A549 (cell line): ENCODE measurements around the gene VAPA. TPM values are rescaled to one million over a fixed set of nuclear protein-coding genes. Genes with fewer than 3 reads are reported as not detected.

ENCODE experiments used
- ATAC-seq, 2 experiments: fragments of 200-7000 bp in 1 of 2; fragments of >200 bp in 1 of 2; cut with Nextera tagmentation in 1 of 2; cut with Tn5 transposase in 1 of 2; 3 replicates each; pipeline versions ENCODE4 v1.8.0 to v1.9.1; 2018 to 2020; ENCODE audit warnings: mild to moderate bottlenecking in 1 of 2, moderate library complexity in 1 of 2
- CTCF ChIA-PET: fragments of 300-600 bp; sonication (Branson Sonifier 250); formaldehyde crosslinking; extraction: SDS; loops from one replicate; lab custom pipeline; 2021; ENCODE audit warnings: antibody characterized with exemption, inconsistent platforms; lab: Yijun Ruan, JAX
- POLR2A ChIA-PET: fragments of 350-600 bp; formaldehyde crosslinking; extraction: SDS; loops from one replicate; lab custom pipeline; 2021; ENCODE audit warnings: antibody characterized with exemption, inconsistent platforms; lab: Yijun Ruan, JAX
- DNase-seq, 2 experiments: peaks; one replicate each; pipeline versions ENCODE4 v3.0.0 to v3.0.0-alpha.2; 2011 to 2016; ENCODE audit warnings: low read depth in 1 of 2, low spot score in 1 of 2
- FAIRE-seq: peaks from 2 replicates; lab custom pipeline; 2011; peaks lifted over from hg19 to GRCh38; lab: Jason Lieb, UNC
- H3K27ac ChIP-seq, 2 experiments: fragments of >200 bp; sonication (Bioruptor Twin); formaldehyde crosslinking; 3 replicates each; pipeline ENCODE4 v1.5.1; 2016 to 2017
- H3K4me1 ChIP-seq: fragments of >200 bp; sonication (Bioruptor Twin); formaldehyde crosslinking; 3 replicates; pipeline ENCODE4 v1.6.1; 2016
- H3K4me2 ChIP-seq: fragments of >200 bp; sonication (Bioruptor Twin); formaldehyde crosslinking; 3 replicates; pipeline ENCODE4 v1.6.1; 2016
- H3K4me3 ChIP-seq: fragments of >200 bp; sonication (Bioruptor Twin); formaldehyde crosslinking; 3 replicates; pipeline ENCODE4 v1.5.1; 2016
- H3K9me3 ChIP-seq: fragments of >200 bp; sonication (Bioruptor Twin); formaldehyde crosslinking; 3 replicates; pipeline ENCODE4 v1.6.1; 2016
- BHLHE40 ChIP-seq: IDR thresholded peaks from 2 replicates; pipeline ENCODE4 v1.6.1; 2012; ENCODE audit warnings: low read depth, low read length, inconsistent platforms
- CBX8 ChIP-seq: fragments of 200-600 bp; sonication (generic); IDR thresholded peaks from 2 replicates; pipeline ENCODE4 v1.6.1; 2016
- CEBPB ChIP-seq, 2 experiments: fragments of >200 bp in 1 of 2; sonication (Bioruptor Twin) in 1 of 2; formaldehyde crosslinking in 1 of 2; IDR thresholded peaks; 2 replicates each; pipeline ENCODE4 v1.6.1; 2012 to 2016
- CHD2 ChIP-seq: fragments of 150-350 bp; IDR thresholded peaks from 2 replicates; pipeline ENCODE4 v1.6.1; 2014; ENCODE audit warnings: low read length; ENCODE audit not compliant: partially characterized antibody
- EHMT2 ChIP-seq: fragments of 200-600 bp; sonication (generic); IDR thresholded peaks from 2 replicates; pipeline ENCODE4 v1.6.1; 2016; ENCODE audit warnings: antibody characterized with exemption, low read depth, mild to moderate bottlenecking, moderate library complexity
- ELK1 ChIP-seq: fragments of 150-350 bp; IDR thresholded peaks from 2 replicates; pipeline ENCODE4 v1.6.1; 2014; ENCODE audit warnings: low read depth, mild to moderate bottlenecking, low read length
- EP300 ChIP-seq, 2 experiments: fragments of >200 bp; sonication (Bioruptor Twin); formaldehyde crosslinking; IDR thresholded peaks; 2 replicates in 1 of 2; 3 replicates in 1 of 2; pipeline ENCODE4 v1.6.1; 2016 to 2017
- FOSL2 ChIP-seq, 2 experiments: fragments of 450-650 bp in 1 of 2; fragments of >200 bp in 1 of 2; sonication (Bioruptor Twin) in 1 of 2; formaldehyde crosslinking; IDR thresholded peaks; 2 replicates each; pipeline versions ENCODE4 v1.5.0 to v1.6.1; 2016 to 2020; ENCODE audit warnings: mild to moderate bottlenecking in 1 of 2, moderate library complexity in 1 of 2
- HOXA7 ChIP-seq: fragments of 250-450 bp; sonication (Bioruptor Pico); IDR thresholded peaks from 2 replicates; pipeline ENCODE4 v1.5.0; 2020; ENCODE audit warnings: mild to moderate bottlenecking, moderate library complexity
- HOXB13 ChIP-seq: fragments of 250-450 bp; sonication (Bioruptor Pico); IDR thresholded peaks from 2 replicates; pipeline ENCODE4 v1.5.0; 2020; ENCODE audit warnings: low read depth, mild to moderate bottlenecking, moderate library complexity
- JUN ChIP-seq, 2 experiments: fragments of >200 bp; sonication (Bioruptor Twin); formaldehyde crosslinking; IDR thresholded peaks; 2 replicates in 1 of 2; 3 replicates in 1 of 2; pipeline ENCODE4 v1.6.1; 2016 to 2017
- JUNB ChIP-seq: fragments of >200 bp; sonication (Bioruptor Twin); formaldehyde crosslinking; IDR thresholded peaks from 2 replicates; pipeline ENCODE4 v1.6.1; 2016
- KDM1A ChIP-seq: fragments of 200-600 bp; sonication (generic); IDR thresholded peaks from 2 replicates; pipeline ENCODE4 v1.6.1; 2016; ENCODE audit warnings: low read depth, mild to moderate bottlenecking
- MAFK ChIP-seq: fragments of 450-650 bp; IDR thresholded peaks from 2 replicates; pipeline ENCODE4 v1.6.1; 2014; ENCODE audit not compliant: partially characterized antibody
- MAZ ChIP-seq: fragments of 150-350 bp; IDR thresholded peaks from 2 replicates; pipeline ENCODE4 v1.6.1; 2014; ENCODE audit warnings: antibody characterized with exemption, low read depth, low read length, borderline replicate concordance
- NR3C1 ChIP-seq: fragments of >200 bp; sonication (Bioruptor Twin); formaldehyde crosslinking; IDR thresholded peaks from 3 replicates; pipeline ENCODE4 v1.6.1; 2017
- POLR2A ChIP-seq: IDR thresholded peaks from 2 replicates; pipeline ENCODE4 v1.6.1; 2012; ENCODE audit warnings: mild to moderate bottlenecking, low read length
- RAD21 ChIP-seq, 2 experiments: fragments of >200 bp in 1 of 2; sonication (Bioruptor Twin) in 1 of 2; formaldehyde crosslinking in 1 of 2; IDR thresholded peaks in 1 of 2; conservative IDR thresholded peaks in 1 of 2; 2 replicates in 1 of 2; 3 replicates in 1 of 2; pipeline ENCODE4 v1.6.1; 2012 to 2018; ENCODE audit warnings: inconsistent platforms in 1 of 2
- RFX5 ChIP-seq: fragments of 450-650 bp; IDR thresholded peaks from 2 replicates; pipeline ENCODE4 v1.7.1; 2014; ENCODE audit warnings: antibody characterized with exemption, mild to moderate bottlenecking, moderate library complexity
- RNF2 ChIP-seq: fragments of 200-600 bp; sonication (generic); IDR thresholded peaks from 2 replicates; pipeline ENCODE4 v1.6.1; 2016; ENCODE audit warnings: low read depth, mild to moderate bottlenecking, antibody characterized with exemption, moderate library complexity, borderline replicate concordance
- SREBF2 ChIP-seq: fragments of 450-650 bp; IDR thresholded peaks from 2 replicates; pipeline ENCODE4 v1.6.1; 2014; ENCODE audit warnings: mild to moderate bottlenecking, moderate library complexity
- ZFP36 ChIP-seq: fragments of 450-650 bp; IDR thresholded peaks from 2 replicates; pipeline ENCODE4 v1.6.1; 2014; ENCODE audit warnings: borderline replicate concordance; ENCODE audit not compliant: partially characterized antibody
- WGBS: methylation state at CpG from one replicate; pipeline ENCODE4 v1.1.6; 2017; ENCODE audit errors: missing lambda C conversion rate; 5-methylcytosine and 5-hydroxymethylcytosine counted together
- polyA plus RNA-seq, 4 experiments: library from polyadenylated mRNA; depleted of rRNA in 3 of 4; stranded (reverse); fragments of >200 nt; fragmentation: RNase III in 1 of 4; extraction: RNeasy Plus Mini Kit Qiagen cat#74134 plus additional on column Dnase treatment in 1 of 4; gene quantifications; 2 replicates in 3 of 4; 3 replicates in 1 of 4; pipeline ENCODE4 v1.2.3, GENCODE V29; 2011 to 2017
- TF ChIP-seq, protein P1 (sequence below): IDR thresholded peaks from 2 replicates; pipeline ENCODE4 v1.6.1; 2012
- TF ChIP-seq, protein P2 (sequence below): fragments of 200-600 bp; sonication (generic); IDR thresholded peaks from 2 replicates; pipeline ENCODE4 v1.6.1; 2016; ENCODE audit warnings: antibody characterized with exemption, mild to moderate bottlenecking, moderate library complexity
- TF ChIP-seq, protein P3 (sequence below): IDR thresholded peaks from 2 replicates; pipeline ENCODE4 v1.6.1; 2012
- TF ChIP-seq, protein P4 (sequence below): fragments of >200 bp; sonication (Bioruptor Twin); formaldehyde crosslinking; IDR thresholded peaks from 3 replicates; pipeline ENCODE4 v1.6.1; 2016

Gene VAPA
- polyA plus RNA-seq, 2 of the 4 experiments (the other 2 are of a cell fraction) = 161 to 391 TPM

- DNase-seq (no peak), ATAC-seq (no peak), FAIRE-seq (no peak)
- H3K9me3 ChIP-seq = no peaks in the 10 kb centered on the region
- POLR2A ChIA-PET = no interaction called here
- H3K4me3 ChIP-seq = no peak overlapping the region
- H3K4me1 ChIP-seq = no peaks in the 10 kb centered on the region
- WGBS = 76% methylated on average over 2 of the region's 5 CpGs
- no peak overlapping the region for H3K27ac ChIP-seq
- no peak overlapping the region for H3K4me2 ChIP-seq
- no peak for TF ChIP-seq FOSL2 (IDR thresholded peaks at IDR 0.05)
- TF ChIP-seq FOSL2 (CRISPR knock-in tag; IDR thresholded peaks at IDR 0.05) = no peak
- TF ChIP-seq POLR2A = no peak
- no peak for TF ChIP-seq BHLHE40
- no peak for TF ChIP-seq NR3C1
- TF ChIP-seq HOXB13 (CRISPR knock-in tag) = no peak
- no peak for TF ChIP-seq HOXA7
- no peak for TF ChIP-seq EHMT2
- CTCF ChIA-PET = interaction anchor here (4.3 kb wide), 1 partner anchor 11 kb away, joined by 19 read pairs; no protein-coding TSS in a partner anchor
Observed at GRCh38 chr18:9982711-9983110, 68.9 kb downstream of the VAPA start.

DNA sequence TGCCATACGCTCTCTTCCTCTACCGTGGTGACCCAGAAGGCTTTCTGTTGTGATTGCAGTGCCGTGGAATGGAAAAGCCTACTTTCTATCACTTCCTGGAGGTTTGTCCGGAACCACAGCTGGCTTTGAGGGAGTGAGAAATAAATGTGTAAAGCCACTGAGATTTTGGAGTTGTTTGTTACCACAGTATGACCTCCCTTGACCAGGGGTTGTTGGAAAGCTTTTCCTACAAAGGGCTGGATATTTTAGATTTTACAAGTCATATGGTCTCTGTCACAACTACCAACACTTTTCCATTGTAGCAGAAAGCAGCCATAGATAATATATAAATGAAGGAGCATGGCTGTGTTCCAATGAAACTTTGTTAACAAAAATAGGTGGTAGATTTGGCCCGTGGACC lies 70.3 kb downstream of the VAPA start:
- TF ChIP-seq MAFK = no peak
- TF ChIP-seq CBX8 = no peak
- no peak for TF ChIP-seq RAD21 (conservative IDR thresholded peaks at IDR 0.05 in 1 of 2, IDR thresholded peaks at IDR 0.05 in 1 of 2)
- no peak for TF ChIP-seq EP300 (IDR thresholded peaks at IDR 0.05)
- no peak for TF ChIP-seq CEBPB (IDR thresholded peaks at IDR 0.05)
- TF ChIP-seq, protein P1, sequence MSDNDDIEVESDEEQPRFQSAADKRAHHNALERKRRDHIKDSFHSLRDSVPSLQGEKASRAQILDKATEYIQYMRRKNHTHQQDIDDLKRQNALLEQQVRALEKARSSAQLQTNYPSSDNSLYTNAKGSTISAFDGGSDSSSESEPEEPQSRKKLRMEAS = no peak
- TF ChIP-seq MAZ = no peak
- TF ChIP-seq HOXA7 = no peak
- no peak for TF ChIP-seq KDM1A
- TF ChIP-seq CHD2 = no peak
- TF ChIP-seq, protein P2, sequence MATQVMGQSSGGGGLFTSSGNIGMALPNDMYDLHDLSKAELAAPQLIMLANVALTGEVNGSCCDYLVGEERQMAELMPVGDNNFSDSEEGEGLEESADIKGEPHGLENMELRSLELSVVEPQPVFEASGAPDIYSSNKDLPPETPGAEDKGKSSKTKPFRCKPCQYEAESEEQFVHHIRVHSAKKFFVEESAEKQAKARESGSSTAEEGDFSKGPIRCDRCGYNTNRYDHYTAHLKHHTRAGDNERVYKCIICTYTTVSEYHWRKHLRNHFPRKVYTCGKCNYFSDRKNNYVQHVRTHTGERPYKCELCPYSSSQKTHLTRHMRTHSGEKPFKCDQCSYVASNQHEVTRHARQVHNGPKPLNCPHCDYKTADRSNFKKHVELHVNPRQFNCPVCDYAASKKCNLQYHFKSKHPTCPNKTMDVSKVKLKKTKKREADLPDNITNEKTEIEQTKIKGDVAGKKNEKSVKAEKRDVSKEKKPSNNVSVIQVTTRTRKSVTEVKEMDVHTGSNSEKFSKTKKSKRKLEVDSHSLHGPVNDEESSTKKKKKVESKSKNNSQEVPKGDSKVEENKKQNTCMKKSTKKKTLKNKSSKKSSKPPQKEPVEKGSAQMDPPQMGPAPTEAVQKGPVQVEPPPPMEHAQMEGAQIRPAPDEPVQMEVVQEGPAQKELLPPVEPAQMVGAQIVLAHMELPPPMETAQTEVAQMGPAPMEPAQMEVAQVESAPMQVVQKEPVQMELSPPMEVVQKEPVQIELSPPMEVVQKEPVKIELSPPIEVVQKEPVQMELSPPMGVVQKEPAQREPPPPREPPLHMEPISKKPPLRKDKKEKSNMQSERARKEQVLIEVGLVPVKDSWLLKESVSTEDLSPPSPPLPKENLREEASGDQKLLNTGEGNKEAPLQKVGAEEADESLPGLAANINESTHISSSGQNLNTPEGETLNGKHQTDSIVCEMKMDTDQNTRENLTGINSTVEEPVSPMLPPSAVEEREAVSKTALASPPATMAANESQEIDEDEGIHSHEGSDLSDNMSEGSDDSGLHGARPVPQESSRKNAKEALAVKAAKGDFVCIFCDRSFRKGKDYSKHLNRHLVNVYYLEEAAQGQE = no peak
- TF ChIP-seq SREBF2 = no peak
- TF ChIP-seq RNF2 = no peak
- TF ChIP-seq, protein P3, sequence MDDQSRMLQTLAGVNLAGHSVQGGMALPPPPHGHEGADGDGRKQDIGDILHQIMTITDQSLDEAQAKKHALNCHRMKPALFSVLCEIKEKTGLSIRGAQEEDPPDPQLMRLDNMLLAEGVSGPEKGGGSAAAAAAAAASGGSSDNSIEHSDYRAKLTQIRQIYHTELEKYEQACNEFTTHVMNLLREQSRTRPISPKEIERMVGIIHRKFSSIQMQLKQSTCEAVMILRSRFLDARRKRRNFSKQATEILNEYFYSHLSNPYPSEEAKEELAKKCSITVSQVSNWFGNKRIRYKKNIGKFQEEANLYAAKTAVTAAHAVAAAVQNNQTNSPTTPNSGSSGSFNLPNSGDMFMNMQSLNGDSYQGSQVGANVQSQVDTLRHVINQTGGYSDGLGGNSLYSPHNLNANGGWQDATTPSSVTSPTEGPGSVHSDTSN = no peak
- TF ChIP-seq, protein P4, sequence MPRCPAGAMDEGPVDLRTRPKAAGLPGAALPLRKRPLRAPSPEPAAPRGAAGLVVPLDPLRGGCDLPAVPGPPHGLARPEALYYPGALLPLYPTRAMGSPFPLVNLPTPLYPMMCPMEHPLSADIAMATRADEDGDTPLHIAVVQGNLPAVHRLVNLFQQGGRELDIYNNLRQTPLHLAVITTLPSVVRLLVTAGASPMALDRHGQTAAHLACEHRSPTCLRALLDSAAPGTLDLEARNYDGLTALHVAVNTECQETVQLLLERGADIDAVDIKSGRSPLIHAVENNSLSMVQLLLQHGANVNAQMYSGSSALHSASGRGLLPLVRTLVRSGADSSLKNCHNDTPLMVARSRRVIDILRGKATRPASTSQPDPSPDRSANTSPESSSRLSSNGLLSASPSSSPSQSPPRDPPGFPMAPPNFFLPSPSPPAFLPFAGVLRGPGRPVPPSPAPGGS = no peak
- TF ChIP-seq ZFP36 = no peak
- TF ChIP-seq RFX5 = no peak
- no peak for TF ChIP-seq JUN (IDR thresholded peaks at IDR 0.05)
- no peak for TF ChIP-seq JUNB
- no peak for TF ChIP-seq ELK1
- Histone ChIP-seq H3K4me1 (no peaks in the 10 kb centered on the region), H3K4me2 (no peak overlapping the region), H3K4me3 (no peak overlapping the region), H3K27ac (no peak overlapping the region), H3K9me3 (no peaks in the 10 kb centered on the region)
- ATAC-seq (no peak), DNase-seq (no peak), FAIRE-seq (no peak)
- ChIA-PET POLR2A (no interaction called here), CTCF (interaction anchor here (0.7 to 4.3 kb wide), 3 partner anchors 12 to 575 kb away, joined by 3 to 19 read pairs (median 4); no protein-coding TSS in a partner anchor)
- WGBS = 58% methylated on average over 5 of the region's 5 CpGs
